Measurements from ENCODE around the gene VEGFA.

The VEGFA gene

DNA sequence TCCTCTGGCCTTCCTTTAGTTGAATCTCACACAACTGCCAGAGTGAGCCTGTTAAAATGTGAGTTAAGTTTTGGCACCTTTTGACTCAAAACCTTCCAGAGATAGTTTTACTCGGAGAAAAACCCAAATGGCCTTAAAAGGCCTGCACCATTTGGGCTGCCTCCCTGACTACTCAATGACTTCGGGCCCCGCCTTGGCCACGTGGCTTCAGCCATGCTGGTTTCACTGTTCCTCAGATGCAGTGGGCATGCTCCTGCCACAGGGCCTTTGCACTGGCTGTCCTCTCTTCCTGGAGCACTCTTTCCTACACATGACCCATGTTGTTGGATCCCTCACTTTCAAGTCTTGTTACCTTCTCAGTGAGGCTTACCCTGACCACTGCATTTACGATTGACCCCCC lies 18.3 kb downstream of the VEGFA start:
- no peak for DNase-seq

DNA sequence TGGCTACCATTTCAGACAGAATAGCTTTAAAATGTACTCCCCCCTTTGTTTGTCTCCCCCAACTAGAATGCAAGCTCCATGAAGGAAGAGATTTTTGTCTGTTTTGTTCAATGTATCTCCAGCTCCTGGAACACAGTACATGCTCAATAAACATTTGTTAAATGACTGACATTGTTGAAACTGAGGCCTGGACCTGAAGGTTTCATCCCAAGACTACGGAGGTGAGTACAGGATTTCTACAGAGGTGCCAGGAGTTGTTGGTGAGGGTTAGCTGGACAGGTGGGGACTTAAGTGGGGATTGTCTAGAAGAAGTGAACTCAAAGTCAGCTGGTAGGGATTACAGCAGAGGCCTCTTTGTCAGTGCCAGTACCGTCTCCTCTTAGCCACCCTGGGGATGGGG lies 19.4 kb downstream of the VEGFA start:
- no peak for DNase-seq

DNA sequence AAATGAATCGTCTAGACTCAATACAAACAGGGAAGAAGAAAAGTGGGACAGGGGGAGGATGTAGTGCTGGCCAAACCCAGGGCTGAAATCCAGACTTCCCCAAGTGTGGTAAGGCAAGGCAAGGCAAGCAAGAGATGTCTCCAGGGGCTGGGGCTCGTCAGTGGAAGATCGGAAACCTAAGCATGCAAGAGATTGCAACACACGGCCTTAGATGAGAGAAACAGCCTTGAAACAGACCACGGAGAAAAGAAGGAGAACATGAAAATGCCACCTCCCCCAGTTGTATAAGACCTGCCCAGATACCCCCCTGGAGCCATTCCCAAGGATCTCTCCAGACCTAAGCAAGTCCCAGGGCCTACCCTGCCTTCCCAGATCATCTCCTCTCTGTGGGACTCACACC lies 20.0 kb downstream of the VEGFA start:
- no peak for DNase-seq

DNA sequence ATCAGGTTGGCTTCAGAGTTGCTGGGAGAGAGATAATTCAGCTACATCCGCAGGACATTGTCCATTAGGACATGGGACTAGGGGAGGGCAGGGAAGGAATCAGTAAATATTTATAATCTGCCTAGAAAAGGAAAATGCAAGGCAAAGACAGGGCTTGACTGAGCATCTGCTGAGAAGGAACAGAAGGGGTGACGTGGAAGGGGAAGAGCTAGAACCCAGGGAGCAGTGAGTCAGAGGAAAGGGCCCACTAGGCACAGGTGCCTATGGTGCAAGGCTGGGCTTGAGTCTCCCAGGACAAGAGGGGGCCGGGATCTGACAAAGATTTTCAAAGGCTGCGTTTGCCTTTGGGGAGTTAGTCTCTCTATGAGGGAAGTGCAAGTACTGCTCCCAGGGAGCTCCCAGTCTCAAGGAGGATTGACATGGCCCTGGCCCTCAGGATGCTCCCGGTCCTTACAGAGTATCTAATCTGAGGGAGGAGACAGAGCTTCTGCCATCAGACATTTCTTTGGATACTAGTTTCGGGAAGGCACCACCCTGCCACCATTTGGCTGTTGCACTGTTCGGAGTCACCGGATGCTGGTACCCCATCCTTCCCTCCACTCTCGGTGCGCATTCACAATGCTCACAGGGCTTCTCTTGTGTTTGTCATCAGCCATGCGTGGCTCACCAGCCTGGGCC lies 21.9 kb downstream of the VEGFA start:
- no peak for DNase-seq

DNA sequence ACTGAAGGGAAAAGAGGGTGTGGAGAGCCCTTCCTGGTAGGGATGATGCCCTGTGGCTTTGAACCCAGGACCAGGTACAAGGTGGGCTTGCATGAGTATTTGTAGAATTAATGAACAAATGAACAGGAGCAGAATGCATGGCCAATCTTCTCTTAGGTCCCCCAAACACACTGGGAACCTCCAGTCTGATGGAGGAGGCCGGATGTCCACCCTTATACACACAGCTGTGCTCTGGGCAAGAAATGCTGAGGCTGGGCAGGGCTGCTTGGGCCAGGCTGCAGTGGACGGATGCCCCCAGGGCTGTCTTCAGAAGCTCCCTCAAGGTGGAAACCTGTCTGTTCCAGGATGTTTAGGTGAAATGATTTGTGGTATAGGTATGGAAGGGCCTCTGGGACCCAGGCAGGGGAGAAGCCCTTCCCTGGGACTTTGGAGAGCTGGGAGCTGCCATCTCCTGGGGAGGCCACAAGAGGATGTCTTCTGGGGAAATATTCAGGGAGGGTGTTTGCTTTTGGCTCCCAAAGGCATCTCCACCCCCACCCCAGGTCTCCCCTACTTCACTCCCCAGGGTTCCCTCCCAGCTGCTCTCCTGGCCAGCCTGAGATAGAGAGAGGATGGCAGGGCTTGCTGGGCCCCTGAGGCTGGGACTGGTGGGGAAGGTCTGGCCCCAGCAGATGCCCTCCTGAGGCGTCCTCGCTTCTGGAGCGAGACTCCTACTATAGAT lies 23.3 kb downstream of the VEGFA start:
- DNase-seq: no peak

DNA sequence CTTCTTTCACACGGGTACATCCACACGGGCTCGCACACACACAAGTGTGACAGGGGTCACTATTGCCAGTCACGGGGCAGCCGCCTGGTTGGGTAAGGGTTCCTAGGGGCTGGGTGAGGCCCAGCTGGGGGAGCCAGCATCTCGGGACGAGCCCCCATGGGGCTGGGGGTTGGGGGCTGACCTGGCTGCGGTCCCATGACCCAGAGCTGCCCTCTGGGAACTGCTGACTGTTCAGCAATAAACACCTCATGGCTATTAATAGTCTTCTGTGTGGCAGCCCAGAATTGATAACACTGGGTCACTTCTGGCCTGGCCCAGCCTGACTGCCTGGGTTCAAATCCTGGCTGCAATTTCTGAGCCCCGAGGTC lies 23.8 kb downstream of the VEGFA start:
- DNase-seq: no peak

DNA sequence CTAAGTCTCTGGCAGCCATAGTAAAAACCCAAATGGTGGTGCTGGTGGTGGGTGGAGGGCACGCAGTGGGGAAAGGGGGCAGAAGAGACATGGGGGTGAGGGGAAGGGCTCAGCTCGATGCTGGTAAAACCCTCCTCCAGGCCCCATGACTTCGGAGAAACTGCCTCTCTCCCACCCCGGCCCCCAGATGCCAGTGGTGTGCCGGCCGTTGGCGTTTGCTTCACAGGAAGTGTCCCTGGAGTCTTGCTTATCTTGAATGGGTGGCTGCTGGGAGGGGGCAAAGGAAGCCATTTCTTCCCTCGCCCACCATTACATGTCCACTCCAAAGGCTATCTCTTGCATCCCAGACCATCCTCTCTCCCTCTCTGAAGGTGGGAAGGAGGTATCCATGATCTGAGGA lies 25.4 kb downstream of the VEGFA start:
- DNase-seq: no peak

DNA sequence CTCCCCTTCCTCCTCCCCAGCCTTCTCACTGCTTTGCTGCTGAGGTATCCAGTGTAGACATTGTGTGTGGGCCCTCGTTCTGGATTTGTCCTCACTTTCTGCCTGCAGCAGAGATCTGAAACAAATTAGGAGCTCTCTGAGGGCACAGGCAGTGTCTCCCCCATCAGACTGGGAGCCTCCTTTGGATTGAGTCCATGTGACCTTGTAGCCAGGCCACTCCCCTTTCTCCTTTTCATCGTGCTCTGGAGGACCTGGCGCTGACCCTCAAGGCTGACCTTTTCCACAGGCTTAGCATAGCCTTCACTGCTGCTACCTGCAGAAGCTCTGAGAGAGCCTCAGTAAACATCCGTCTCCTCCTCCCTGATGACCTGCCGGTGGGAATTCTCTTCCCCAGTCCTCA lies 26.2 kb downstream of the VEGFA start:
- DNase-seq: no peak

DNA sequence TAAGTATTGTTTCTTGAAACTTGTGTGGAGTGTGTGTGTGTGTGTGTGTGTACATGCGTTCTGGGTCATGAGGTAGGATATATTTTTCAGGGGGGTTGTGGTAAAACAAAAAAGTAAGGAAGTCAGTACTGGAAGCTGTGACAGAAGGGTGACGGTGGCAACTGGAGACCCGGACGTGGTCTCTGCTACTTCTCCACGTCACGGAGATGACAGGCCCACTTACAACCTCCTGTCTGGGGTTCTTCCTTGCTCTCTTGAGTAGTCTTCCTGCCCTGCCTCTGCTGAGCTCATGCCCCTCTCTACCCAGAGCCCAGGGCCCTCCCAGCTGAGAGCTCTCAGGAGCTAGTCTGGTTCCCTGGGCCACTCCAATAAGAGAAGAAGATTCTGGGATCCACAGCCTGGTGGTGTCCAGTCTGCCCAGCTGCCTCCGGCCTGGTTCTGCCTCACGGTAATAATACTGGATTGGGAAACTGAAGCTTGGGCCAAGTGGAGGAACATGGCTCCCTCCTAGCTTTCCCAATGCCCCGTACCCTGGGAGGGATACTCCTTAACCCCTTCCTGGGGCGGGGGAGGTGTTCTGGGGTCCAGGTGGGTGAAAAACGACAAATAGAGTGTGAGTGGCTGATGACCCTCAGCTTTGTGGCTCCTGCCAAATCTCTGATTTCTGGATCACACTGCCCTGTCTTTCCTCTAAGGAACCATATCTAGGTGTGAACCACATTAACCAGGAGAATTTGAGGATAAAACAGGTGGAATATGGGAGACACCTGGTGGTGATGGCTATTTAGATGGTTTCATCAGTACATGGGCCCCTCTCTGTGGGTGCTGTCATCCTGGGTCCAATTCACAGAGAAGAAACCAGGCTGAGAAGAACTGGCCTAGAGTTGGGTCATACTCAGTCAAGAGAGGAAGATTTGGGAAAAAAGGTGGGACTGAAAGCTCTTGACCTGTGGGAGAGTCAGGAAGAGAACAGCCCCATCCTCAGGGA lies 27.2 kb downstream of the VEGFA start:
- DNase-seq: no peak

DNA sequence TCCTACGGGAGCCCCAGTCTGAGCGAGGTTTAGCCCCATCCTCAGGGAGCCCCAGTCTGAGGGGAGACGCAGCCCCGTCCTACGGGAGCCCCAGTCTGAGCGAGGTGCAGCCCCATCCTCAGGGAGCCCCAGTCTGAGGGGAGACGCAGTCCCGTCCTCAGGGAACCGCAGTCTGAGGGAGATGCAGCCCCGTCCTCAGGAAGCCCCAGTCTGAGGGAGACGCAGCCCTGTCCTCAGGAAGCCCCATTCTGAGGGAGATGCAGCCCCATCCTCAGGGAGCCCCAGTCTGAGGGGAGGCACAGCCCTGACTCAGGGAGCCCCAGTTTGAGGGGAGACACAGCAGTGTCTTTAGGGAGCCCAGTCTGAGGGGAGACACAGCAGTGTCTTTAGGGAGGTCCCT lies 27.9 kb downstream of the VEGFA start:
- no peak for DNase-seq

DNA sequence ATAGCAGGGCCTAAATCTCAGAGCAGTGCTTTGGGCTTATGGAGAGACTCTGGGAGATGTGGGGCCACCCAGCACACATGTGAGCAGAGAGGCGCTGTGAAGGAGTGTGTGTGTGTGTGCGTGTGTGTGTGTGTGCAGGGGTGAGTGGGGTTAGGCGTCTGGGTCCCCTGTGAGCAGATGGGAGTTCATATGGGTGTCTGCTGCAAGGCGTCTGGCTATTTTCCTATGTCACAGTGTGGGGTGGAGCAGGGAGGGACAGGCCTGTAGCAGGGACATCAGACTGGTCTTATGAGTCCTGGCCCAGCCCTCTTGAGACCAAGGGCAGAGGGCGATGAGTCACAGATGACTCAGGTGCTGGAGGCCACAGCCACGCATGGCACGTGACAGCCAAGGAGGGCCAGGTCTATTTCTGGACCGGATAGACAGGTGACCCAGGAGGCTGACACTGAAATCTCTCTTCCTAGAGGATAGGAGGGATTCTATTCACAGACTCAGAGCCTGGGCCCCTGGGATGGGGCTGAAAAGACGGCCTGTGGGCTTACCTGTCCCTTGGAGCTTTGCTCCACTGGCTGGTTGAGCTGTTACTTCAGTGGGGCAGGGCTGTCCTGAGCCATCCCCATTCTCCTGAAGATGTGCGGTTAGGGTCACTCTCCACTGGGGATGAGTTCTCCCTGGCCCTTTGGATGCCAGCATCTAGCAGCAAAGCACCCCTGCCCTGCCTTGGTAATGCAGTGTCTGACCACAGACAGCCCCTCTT lies 28.9 kb downstream of the VEGFA start:
- DNase-seq: no peak

DNA sequence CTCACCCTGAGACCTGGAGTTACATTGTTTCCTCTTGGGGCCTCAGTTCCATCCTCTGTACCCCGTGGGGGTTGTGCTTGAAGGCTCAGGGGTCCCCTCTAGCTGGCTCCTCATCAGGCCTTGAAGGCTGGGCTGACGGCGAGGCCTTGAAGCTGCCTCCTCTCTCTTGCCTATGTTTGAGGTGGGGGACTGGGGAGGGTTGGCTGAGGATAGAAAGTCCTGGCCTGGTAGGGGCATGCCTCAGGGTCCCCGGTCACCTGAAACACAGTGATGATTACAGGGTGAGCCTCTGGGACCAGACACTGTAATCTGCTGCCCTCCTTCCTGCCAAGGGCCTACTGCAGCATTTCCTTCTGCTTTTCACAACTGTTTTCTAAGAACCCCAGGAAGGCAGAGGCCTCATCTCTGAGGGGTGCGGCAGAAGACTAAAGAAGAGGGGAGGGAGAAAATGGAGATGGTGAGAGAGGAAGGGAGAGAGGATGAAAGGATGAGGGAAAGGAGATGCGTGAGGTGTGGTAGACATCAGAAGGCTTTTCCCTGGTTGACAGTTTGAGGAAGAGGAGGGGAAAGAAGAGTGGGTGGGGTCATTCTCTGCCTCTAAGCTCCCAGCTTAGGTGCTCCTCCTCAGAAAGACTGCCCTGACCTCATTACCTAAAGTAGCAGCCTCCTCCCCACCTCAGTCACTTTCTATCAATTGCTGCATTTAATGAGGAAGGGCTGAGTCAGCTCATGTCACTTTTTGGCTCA lies 29.7 kb downstream of the VEGFA start:
- DNase-seq: no peak

DNA sequence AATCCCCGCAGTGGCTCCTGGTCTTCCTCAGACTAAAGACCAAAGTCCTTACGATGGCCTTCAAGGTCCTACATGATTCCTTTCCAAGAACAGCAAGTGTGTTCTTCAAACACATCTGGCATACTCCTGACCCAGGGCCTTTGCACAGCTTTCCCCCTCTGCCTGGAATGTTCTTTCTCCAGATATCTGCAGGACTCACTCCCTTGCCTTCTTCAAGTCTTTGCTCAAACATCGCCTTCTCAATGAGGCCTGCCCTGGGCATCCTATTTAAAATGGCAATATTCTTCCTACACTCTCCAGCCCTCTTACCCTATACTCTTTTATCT lies 30.2 kb downstream of the VEGFA start:
- no peak for DNase-seq

DNA sequence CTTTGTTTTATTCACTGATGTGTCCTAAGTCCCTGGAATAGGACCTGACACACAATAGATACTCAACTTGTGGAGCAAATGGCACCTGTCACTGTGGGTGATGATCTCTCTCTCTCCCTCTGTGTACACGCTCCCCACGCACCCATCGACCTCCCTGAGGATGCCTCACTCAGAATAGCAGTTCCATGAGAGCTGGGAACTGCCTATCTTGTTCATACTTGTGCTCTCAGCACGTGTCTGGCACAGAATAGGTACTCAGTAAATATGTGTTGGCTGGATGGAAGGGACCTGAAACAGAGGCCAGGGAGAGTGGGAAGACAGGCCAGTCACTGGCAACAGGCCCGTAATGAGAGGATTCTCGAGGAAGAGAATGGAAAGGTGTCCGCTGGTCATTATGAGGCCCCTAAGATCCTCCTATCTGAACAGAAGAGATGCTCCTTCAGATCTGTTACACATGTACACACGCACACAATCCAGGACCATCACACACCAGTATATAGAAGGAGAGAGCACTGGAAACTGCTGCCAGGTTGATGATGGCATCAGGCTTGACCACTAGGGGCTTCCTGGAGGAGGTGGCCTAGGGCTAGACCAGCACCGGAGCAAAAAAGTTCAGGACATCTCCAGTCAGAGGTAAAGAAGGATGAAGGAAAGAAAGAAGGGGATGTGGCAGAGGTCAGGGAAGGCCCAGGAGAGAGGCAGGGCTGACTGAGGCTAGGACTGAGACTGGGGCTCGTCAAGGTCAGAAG lies 30.9 kb downstream of the VEGFA start:
- DNase-seq: no peak

DNA sequence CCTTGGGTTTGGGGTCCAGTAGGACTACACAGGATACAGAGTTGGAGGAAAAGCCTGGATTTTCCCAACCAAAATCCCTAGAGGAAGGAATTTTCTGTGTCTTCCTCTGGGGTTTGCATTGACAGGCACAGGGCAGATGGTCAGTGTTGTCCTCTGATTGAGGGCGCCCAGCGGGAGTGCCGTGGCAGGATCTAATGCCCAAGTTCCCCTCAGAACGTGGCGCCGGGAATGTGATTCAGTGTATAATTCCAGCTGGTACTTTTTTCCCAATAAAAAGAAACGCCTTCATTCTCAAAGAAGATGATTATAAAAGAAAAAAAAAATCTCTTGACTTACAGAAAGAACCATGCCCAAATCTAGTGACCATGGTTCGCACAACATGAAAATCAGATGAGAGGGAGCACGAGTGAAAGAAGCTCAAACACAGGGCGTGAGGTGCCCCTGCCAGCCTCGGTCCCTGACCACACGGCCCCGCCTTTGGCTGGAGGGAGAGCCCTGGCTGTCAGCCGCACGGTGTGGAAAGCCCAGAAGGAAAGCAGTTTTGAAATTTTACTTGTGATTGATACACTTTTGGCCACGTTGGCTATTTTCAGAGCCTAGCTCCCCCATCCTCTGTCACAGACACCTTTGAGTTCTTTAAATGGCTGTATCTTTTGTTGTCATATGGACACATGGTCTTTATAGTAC lies 31.6 kb downstream of the VEGFA start:
- DNase-seq: no peak

DNA sequence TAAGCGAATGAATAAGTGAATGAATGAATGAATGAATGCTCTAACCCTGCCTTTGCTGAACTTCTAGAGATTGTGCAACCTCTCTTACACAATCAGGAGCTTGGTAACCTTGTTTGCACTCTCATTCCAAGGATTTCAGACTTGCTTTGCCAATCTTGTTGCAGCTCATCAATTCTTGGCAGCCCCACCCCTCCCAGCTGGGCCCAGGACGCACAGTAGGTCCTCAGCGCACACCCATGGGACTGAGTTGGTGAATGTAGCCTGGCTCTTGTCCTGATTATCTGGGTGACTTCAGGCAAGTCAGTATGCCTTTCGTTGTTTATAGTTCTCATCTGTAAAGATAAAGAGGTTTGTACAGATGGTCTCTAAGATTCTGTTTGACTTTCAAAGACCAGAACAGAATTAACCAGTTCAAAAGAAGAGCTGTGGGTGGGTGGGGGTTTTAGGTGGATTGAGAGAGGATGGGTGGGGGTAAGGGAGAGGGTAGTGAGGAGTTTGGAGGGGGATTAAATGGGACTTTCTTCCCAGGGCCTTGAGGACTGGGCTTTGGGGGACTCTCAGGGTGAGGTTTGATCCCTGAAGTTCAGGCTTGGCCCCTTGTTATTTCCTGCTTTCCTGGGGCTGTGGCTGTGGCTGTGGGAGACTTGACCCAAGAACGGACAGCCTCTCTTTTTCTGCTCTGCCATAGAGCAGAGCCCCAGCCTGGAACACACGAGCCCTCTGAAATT lies 33.2 kb downstream of the VEGFA start:
- no peak for DNase-seq

DNA sequence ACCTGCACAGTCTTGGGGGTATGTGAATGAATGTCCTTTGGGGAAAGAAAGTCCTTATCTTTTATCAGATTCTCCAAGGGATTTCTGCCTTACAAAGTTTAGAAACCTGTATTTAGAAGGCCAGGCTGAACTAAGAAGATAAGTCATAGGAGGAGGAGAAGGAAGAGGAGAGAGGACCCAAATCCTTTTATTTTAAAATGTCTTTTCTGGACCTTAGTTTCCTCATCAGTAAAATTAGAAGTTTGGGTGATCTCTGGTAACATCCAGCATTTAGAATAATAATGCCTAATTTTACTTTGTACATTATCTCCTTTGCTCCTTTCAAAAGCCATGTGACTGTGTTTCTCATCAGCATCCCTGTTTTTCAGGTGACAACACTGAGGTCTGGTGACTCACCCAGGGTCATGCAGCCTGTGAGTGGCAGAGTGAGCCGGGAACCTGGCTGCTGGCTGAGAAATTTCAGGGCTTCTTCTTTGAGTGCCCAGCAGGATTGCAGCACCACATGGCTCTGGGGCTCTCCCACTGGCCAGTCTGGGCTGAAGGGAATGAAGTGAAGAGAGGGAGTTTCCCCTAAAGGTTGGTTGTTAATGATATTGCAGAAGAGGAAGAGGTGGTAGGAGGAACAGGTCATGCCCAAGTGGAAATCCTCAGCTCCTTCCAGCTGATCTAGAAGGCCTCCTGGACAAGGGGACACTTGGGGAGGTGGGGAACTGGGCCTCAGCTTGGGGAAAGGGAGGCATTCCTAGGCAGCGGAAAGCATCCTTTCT lies 34.0 kb downstream of the VEGFA start:
- DNase-seq: no peak

DNA sequence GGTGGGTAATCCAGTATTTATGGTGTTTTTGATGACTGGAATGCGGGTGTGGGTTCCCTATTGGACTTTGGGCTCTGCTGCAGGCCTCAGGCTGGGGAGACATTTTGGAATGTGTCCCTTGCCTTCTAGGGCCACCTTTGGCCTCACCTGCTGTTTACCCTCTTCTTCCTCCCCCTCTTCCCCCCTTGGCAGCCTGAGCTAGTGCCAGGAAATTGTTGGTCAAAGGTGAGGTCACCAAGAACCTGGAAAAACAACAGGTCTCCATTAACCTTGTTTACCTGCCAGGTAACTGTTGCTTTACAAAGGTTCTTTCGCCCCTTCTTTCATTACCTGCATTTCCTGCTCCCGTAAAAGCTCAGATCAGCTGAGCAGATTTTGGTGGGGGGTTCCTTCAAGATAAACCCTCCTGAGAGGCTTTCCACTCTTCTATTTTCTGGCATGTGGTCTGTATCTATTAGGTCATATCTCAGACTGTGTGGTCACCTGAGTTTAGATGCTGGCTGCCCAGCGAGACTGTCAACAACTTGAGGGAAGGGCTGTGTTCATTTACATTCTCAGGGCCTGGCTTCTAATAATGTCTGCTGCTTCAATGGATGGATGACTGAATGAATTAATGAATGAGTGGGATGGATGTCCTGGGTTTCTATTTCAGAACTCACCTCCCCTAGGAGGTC lies 34.7 kb downstream of the VEGFA start:
- no peak for DNase-seq

DNA sequence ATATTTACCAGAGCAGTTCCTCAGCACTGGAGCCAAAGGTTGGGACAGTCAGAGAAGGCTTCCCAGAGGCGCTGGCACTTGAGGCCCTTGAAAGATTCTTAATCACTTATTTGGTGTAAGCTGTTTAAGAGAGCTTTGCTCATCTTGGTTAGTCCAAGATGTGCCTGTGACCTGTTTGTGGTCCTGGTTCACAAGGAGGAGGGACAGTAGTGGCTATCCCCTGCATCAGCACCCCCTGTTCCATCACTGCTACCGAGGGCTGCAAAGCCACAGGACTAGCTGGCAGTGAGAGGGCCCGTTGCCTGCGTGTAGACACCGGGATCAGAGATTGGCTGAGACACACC lies 35.7 kb downstream of the VEGFA start:
- no peak for DNase-seq
